ENCODE results near the gene GLT1D1.

DNA sequence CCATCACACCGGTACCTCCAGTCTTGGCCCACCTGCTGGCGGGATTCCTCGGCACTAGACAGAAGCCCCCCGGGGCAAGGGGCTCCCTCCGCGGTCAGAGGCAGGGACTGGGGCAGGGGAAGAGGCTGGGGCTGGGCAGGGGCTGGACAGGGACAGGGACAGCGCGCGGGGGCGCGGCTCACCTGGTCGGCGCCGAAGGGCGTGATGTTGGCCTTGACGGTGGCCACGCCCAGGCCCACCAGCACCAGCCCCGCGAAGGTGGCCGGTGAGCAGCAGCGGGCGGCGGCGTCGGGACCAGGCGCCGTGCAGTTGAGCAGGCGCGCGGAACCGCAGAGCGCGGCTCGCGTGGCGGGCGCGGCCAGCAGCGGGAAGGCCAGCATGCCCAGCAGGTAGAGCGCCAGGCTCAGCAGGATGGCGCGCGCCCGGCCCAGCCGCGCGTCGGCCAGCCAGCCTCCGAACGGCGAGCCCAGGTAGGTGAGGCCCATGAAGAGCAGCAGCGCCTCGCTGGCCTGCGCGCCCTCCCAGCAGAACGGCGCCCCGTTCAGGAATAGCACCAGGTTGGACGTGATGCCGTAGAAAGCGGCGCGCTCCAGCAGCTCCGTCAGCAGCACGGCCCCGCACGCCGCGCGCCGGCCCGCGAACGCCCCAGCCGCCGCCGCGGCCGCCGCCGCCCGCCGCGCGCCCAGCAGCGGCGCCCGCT, 29.9 kb upstream of the GLT1D1 start:
- TF ChIP-seq POLR2A (IDR thresholded peaks at IDR 0.05), result no peak
- peak in 1 of 6 experiments; percentile 15 for TF ChIP-seq CTCF (IDR thresholded peaks at IDR 0.05)
- TF ChIP-seq POLR2AphosphoS5 (IDR thresholded peaks at IDR 0.05), result no peak
- no peak for TF ChIP-seq EP300 (IDR thresholded peaks at IDR 0.05)

Data from upper lobe of left lung (tissue), 4 donors.